Stimulated activated CD8-positive, alpha-beta memory T cell treated with anti-CD3 and anti-CD28 coated beads, Interleukin-12 subunit alpha, Interleukin-12 subunit beta, amount 100 ng/mL, for 1 hour (primary cell): ENCODE results near the gene ECSCR.
A peak's percentile ranks its signal among the peaks of the same experiment; 100 is the strongest.

Source experiments
- DNase-seq: peaks from one replicate; pipeline ENCODE4 v3.0.0-alpha.2; 2020; ENCODE audit warnings: low read depth

The ECSCR gene

GRCh38 chr5:139473565-139473964, 11.0 kb upstream of the ECSCR start:
- no peak for DNase-seq

GRCh38 chr5:139473105-139473504, 10.6 kb upstream of the ECSCR start:
- DNase-seq, result no peak

- DNase-seq, result no peak
These were observed 10.0 kb upstream of the ECSCR start for GRCh38 chr5:139472386-139473030.

- no peak for DNase-seq
These were observed 8.3 kb upstream of the ECSCR start, which contains the start of gene SMIM33 for GRCh38 chr5:139470821-139471300. Gene SMIM33 (plus strand): TSS chr5:139471004. CDS start chr5:139471122, 118 bp downstream.

- DNase-seq, result no peak
These were observed 5.9 kb upstream of the ECSCR start for GRCh38 chr5:139468421-139468931.

- DNase-seq, result no peak
These were observed 845 bp downstream of the ECSCR start for GRCh38 chr5:139461698-139462097.

- DNase-seq, result no peak
These were observed 1.4 kb downstream of the ECSCR start for GRCh38 chr5:139461176-139461575.

GRCh38 chr5:139460455-139460854, 2.1 kb downstream of the ECSCR start:
- DNase-seq, result no peak

- no peak for DNase-seq
These were observed 3.0 kb downstream of the ECSCR start for GRCh38 chr5:139459451-139459934.

GRCh38 chr5:139458580-139459407, 3.7 kb downstream of the ECSCR start:
- DNase-seq, result peak; percentile 62

GRCh38 chr5:139457653-139458306, 4.8 kb downstream of the ECSCR start:
- DNase-seq, result no peak

GRCh38 chr5:139457241-139457640, 5.3 kb downstream of the ECSCR start:
- no peak for DNase-seq

GRCh38 chr5:139456776-139457175, 5.8 kb downstream of the ECSCR start:
- no peak for DNase-seq

- DNase-seq, result no peak
These were observed 7.8 kb downstream of the ECSCR start for GRCh38 chr5:139454568-139455290.

GRCh38 chr5:139453683-139454567, 8.6 kb downstream of the ECSCR start:
- DNase-seq, result no peak

GRCh38 chr5:139451878-139452660, 10.5 kb downstream of the ECSCR start:
- no peak for DNase-seq

GRCh38 chr5:139451176-139451575, 11.4 kb downstream of the ECSCR start:
- DNase-seq, result no peak

- no peak for DNase-seq
These were observed 15.4 kb downstream of the ECSCR start for GRCh38 chr5:139446956-139447779.
